ENCODE measurements around the gene ANXA7.
"Not testable (repeated sequence)": the region's sequence is repeated elsewhere in the genome, so short reads cannot be mapped to it uniquely, and the experiment has no call there.

The ANXA7 gene

GRCh38 chr10:73338801-73339368, 75.0 kb downstream of the ANXA7 start:
- H3K4me1 Mint-ChIP-seq (ENCODE audit: low read depth) = no peaks in the 10 kb centered on the region
- no peaks in the 10 kb centered on the region for H3K27me3 Mint-ChIP-seq
- no peaks in the 10 kb centered on the region for H3K9me3 Mint-ChIP-seq
- no peak overlapping the region for H3K27ac Mint-ChIP-seq
- no peaks in the 10 kb centered on the region for H3K36me3 Mint-ChIP-seq (ENCODE audit: low read depth)
- no peak for DNase-seq
- H3K4me3 Mint-ChIP-seq = no peak overlapping the region

DNA sequence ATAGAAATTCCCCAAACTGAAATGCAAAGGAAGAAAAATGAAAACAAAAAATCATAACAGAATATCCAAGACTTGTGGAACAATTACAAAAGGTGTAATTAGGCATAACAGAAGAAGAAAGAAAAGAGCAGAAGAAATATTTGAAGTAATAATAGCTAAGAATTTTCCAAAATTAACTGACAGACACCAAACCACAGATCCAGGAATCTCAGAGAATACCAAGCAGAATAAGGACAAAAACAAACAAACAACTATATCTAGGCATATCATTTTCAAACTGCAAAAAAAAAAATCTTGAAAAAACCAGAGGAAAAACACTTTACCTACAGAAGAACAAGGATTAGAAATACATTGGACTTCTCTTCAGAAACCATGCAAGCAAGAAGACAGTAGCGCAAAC, 80.7 kb downstream of the ANXA7 start:
- H3K27ac Mint-ChIP-seq = no peak overlapping the region
- no peaks in the 10 kb centered on the region for H3K9me3 Mint-ChIP-seq
- H3K4me1 Mint-ChIP-seq (ENCODE audit: low read depth) = no peaks in the 10 kb centered on the region
- H3K4me3 Mint-ChIP-seq = no peak overlapping the region
- no peak for DNase-seq
- H3K36me3 Mint-ChIP-seq (ENCODE audit: low read depth) = no peaks in the 10 kb centered on the region
- H3K27me3 Mint-ChIP-seq = no peaks in the 10 kb centered on the region

GRCh38 chr10:73332379-73332778, 81.5 kb downstream of the ANXA7 start:
- no peak overlapping the region for H3K4me3 Mint-ChIP-seq
- H3K9me3 Mint-ChIP-seq = no peaks in the 10 kb centered on the region
- H3K27me3 Mint-ChIP-seq = no peaks in the 10 kb centered on the region
- H3K27ac Mint-ChIP-seq = no peak overlapping the region
- H3K4me1 Mint-ChIP-seq (ENCODE audit: low read depth) = no peaks in the 10 kb centered on the region
- DNase-seq = no peak
- H3K36me3 Mint-ChIP-seq (ENCODE audit: low read depth) = no peaks in the 10 kb centered on the region

DNA sequence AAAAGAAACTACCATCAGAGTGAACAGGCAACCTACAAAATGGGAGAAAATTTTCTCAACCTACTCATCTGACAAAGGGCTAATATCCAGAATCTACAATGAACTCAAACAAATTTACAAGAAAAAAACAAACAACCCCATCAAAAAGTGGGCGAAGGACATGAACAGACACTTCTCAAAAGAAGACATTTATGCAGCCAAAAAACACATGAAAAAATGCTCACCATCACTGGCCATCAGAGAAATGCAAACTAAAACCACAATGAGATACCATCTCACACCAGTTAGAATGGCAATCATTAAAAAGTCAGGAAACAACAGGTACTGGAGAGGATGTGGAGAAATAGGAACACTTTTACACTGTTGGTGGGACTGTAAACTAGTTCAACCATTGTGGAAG, 85.3 kb downstream of the ANXA7 start:
- not testable (repeated sequence) for H3K4me3 Mint-ChIP-seq; H3K27me3 Mint-ChIP-seq; H3K4me1 Mint-ChIP-seq (ENCODE audit: low read depth); DNase-seq; H3K9me3 Mint-ChIP-seq; H3K27ac Mint-ChIP-seq; H3K36me3 Mint-ChIP-seq (ENCODE audit: low read depth)

GRCh38 chr10:73325290-73325689, 88.6 kb downstream of the ANXA7 start:
- H3K4me3 Mint-ChIP-seq; H3K27ac Mint-ChIP-seq; H3K36me3 Mint-ChIP-seq (ENCODE audit: low read depth); H3K4me1 Mint-ChIP-seq (ENCODE audit: low read depth); H3K9me3 Mint-ChIP-seq; DNase-seq; H3K27me3 Mint-ChIP-seq: not testable (repeated sequence)
